SK-N-MC (cell line): ENCODE results near the gene GDF11.

ENCODE experiments used
- EZH2 ChIP-seq: fragments of 200-600 bp; sonication (generic); IDR thresholded peaks from one replicate; pipeline ENCODE4 v1.6.1; 2017; ENCODE audit warnings: antibody characterized with exemption
- FOXP2 ChIP-seq: optimal IDR thresholded peaks from 2 replicates; pipeline ENCODE3; 2011; ENCODE audit warnings: mild to moderate bottlenecking, moderate library complexity; ENCODE audit not compliant: insufficient read depth; ENCODE audit errors: extremely low read length, control extremely low read depth
- POLR2AphosphoS5 ChIP-seq: IDR thresholded peaks from 2 replicates; pipeline ENCODE4 v1.6.1; 2012; ENCODE audit warnings: mild to moderate bottlenecking, low read depth, low read length, borderline replicate concordance

GRCh38 chr12:55699471-55700055 lies 43.4 kb upstream of the GDF11 start:
- TF ChIP-seq POLR2AphosphoS5 (no peak), EZH2 (no peak), FOXP2 (no peak)
